WTC11 (cell line): Measurements from ENCODE around the gene KAZN. TPM values are rescaled to one million over a fixed set of nuclear protein-coding genes. Genes with fewer than 3 reads are reported as not detected.
A peak's percentile ranks its signal among the peaks of the same experiment; 100 is the strongest.

Experiments
- ATAC-seq: fragments of 200-7000 bp; cut with Tn5 transposase; 2 replicates; pipeline ENCODE4 v1.10.0; 2021; ENCODE audit warnings: mild to moderate bottlenecking, moderate library complexity
- CTCF ChIA-PET: fragments of 300-600 bp; sonication (Branson Sonifier 250); formaldehyde crosslinking; loops from one replicate; lab custom pipeline; 2021; ENCODE audit warnings: antibody characterized with exemption; lab: Charles Lee
- POLR2A ChIA-PET: fragments of 350-600 bp; sonication (Branson Sonifier 250); formaldehyde crosslinking; loops from one replicate; lab custom pipeline; 2021; ENCODE audit warnings: antibody characterized with exemption; lab: Charles Lee
- DNase-seq: peaks from one replicate; pipeline ENCODE4 v3.0.0; 2021; ENCODE audit warnings: low spot score
- H3K27ac Mint-ChIP-seq: 2 replicates; pipeline ENCODE4 v1.8.0; 2021; ENCODE audit warnings: mixed read lengths
- H3K27me3 Mint-ChIP-seq: 2 replicates; pipeline ENCODE4 v1.8.0; 2021; ENCODE audit warnings: low read depth, mild to moderate bottlenecking, moderate library complexity, mixed read lengths
- H3K36me3 Mint-ChIP-seq: 2 replicates; pipeline ENCODE4 v1.8.0; 2021; ENCODE audit warnings: mixed read lengths
- H3K4me1 Mint-ChIP-seq: 2 replicates; pipeline ENCODE4 v1.8.0; 2022; ENCODE audit warnings: mixed read lengths
- H3K4me3 Mint-ChIP-seq: 2 replicates; pipeline ENCODE4 v1.8.0; 2021; ENCODE audit warnings: mild to moderate bottlenecking, moderate library complexity, mixed read lengths
- H3K9me3 Mint-ChIP-seq: 2 replicates; pipeline ENCODE4 v1.8.0; 2021; ENCODE audit warnings: mixed read lengths
- AFF4 ChIP-seq: sonication (generic); formaldehyde crosslinking; IDR thresholded peaks from 2 replicates; pipeline ENCODE4 v1.8.1; 2023; ENCODE audit warnings: mild to moderate bottlenecking, missing genetic modification reagents, borderline replicate concordance
- ATF2 ChIP-seq: sonication (generic); formaldehyde crosslinking; IDR thresholded peaks from 2 replicates; pipeline ENCODE4 v1.8.1; 2022; ENCODE audit warnings: low read depth, missing genetic modification reagents, borderline replicate concordance
- ATF6 ChIP-seq: sonication (generic); formaldehyde crosslinking; IDR thresholded peaks from 2 replicates; pipeline ENCODE4 v1.8.1; 2023; ENCODE audit warnings: mild to moderate bottlenecking, missing genetic modification reagents
- ERG ChIP-seq: fragments of 250-450 bp; sonication (Bioruptor Pico); IDR thresholded peaks from 2 replicates; pipeline ENCODE4 v1.8.0; 2021; ENCODE audit warnings: mild to moderate bottlenecking
- ESRRA ChIP-seq: sonication (generic); formaldehyde crosslinking; IDR thresholded peaks from 2 replicates; pipeline ENCODE4 v1.8.1; 2022; ENCODE audit warnings: mild to moderate bottlenecking, missing genetic modification reagents, borderline replicate concordance
- FOXP4 ChIP-seq: sonication (generic); formaldehyde crosslinking; IDR thresholded peaks from 2 replicates; pipeline ENCODE4 v1.8.0; 2022; ENCODE audit warnings: mild to moderate bottlenecking, missing genetic modification reagents
- JAZF1 ChIP-seq: fragments of 250-450 bp; sonication (Bioruptor Pico); IDR thresholded peaks from 2 replicates; pipeline ENCODE4 v1.9.0; 2021; ENCODE audit warnings: moderate library complexity, mild to moderate bottlenecking, inconsistent platforms
- MYBL2 ChIP-seq: sonication (generic); formaldehyde crosslinking; IDR thresholded peaks from 2 replicates; pipeline ENCODE4 v1.8.1; 2023; ENCODE audit warnings: mild to moderate bottlenecking, moderate library complexity, missing genetic modification reagents
- NFATC4 ChIP-seq: fragments of 250-450 bp; sonication (Bioruptor Pico); IDR thresholded peaks from 2 replicates; pipeline ENCODE4 v1.9.0; 2021; ENCODE audit warnings: mild to moderate bottlenecking
- NFE2L1 ChIP-seq: sonication (generic); formaldehyde crosslinking; IDR thresholded peaks from 2 replicates; pipeline ENCODE4 v1.8.1; 2023; ENCODE audit warnings: missing genetic modification reagents
- RORB ChIP-seq: fragments of 250-450 bp; sonication (Bioruptor Pico); IDR thresholded peaks from 2 replicates; pipeline ENCODE4 v1.9.0; 2021; ENCODE audit warnings: mild to moderate bottlenecking
- SP1 ChIP-seq: sonication (generic); formaldehyde crosslinking; conservative IDR thresholded peaks from 2 replicates; pipeline ENCODE4 v1.8.1; 2022; ENCODE audit warnings: missing genetic modification reagents
- TCF7 ChIP-seq: sonication (generic); formaldehyde crosslinking; IDR thresholded peaks from 2 replicates; pipeline ENCODE4 v1.8.0; 2022; ENCODE audit warnings: mild to moderate bottlenecking, low read depth, missing genetic modification reagents, moderate library complexity
- ZBTB43 ChIP-seq: sonication (generic); formaldehyde crosslinking; IDR thresholded peaks from 2 replicates; pipeline ENCODE4 v1.8.1; 2023; ENCODE audit warnings: mild to moderate bottlenecking, missing genetic modification reagents
- ZNF138 ChIP-seq: sonication (generic); formaldehyde crosslinking; conservative IDR thresholded peaks from 2 replicates; pipeline ENCODE4 v1.8.1; 2022; ENCODE audit warnings: mild to moderate bottlenecking, moderate library complexity, missing genetic modification reagents
- ZNF396 ChIP-seq: fragments of 250-450 bp; sonication (Bioruptor Pico); IDR thresholded peaks from 2 replicates; pipeline ENCODE4 v1.8.0; 2021; ENCODE audit warnings: mild to moderate bottlenecking, moderate library complexity, borderline replicate concordance
- total RNA-seq: library from RNA; stranded (reverse); gene quantifications from 3 replicates; pipeline ENCODE4 v1.2.3, GENCODE V29; 2021

Gene KAZN
- total RNA-seq, 1 experiment from 2014 or later = 19.9 TPM

GRCh38 chr1:15051882-15052528 is 453.5 kb downstream of the KAZN start:
- POLR2A ChIA-PET = interaction anchor here (0.6 kb wide), 1 partner anchor 794 kb away, joined by 3 read pairs; no protein-coding TSS in a partner anchor
- TF ChIP-seq TCF7 (CRISPR knock-in tag) = no peak
- no peak for TF ChIP-seq AFF4
- no peak for TF ChIP-seq NFE2L1 (CRISPR knock-in tag)
- no peak for TF ChIP-seq JAZF1 (CRISPR knock-in tag)
- TF ChIP-seq ZBTB43 (CRISPR knock-in tag) = no peak
- TF ChIP-seq ERG = no peak
- no peak for TF ChIP-seq ESRRA (CRISPR knock-in tag)
- TF ChIP-seq ATF6 (CRISPR knock-in tag) = no peak
- no peak for TF ChIP-seq FOXP4
- TF ChIP-seq ZNF396 (CRISPR knock-in tag) = no peak
- TF ChIP-seq ZNF138 (CRISPR knock-in tag) = no peak
- H3K4me1 Mint-ChIP-seq = peaks cover 18% of the 10 kb centered on the region
- DNase-seq (no peak), ATAC-seq (no peak)
- no peaks in the 10 kb centered on the region for H3K36me3 Mint-ChIP-seq
- H3K9me3 Mint-ChIP-seq = no peaks in the 10 kb centered on the region
- no peak overlapping the region for H3K4me3 Mint-ChIP-seq
- H3K27ac Mint-ChIP-seq = no peak overlapping the region
- H3K27me3 Mint-ChIP-seq = no peaks in the 10 kb centered on the region
- CTCF ChIA-PET = interaction anchor here (1.1 kb wide), 1 partner anchor 273 kb away, joined by 3 read pairs; no protein-coding TSS in a partner anchor

- ChIA-PET POLR2A (no interaction called here), CTCF (interaction anchor here (0.5 to 4.0 kb wide), 5 partner anchors 12 to 58 kb away, joined by 3 to 18 read pairs (median 4); no protein-coding TSS in a partner anchor)
- Mint-ChIP-seq H3K4me3 (no peak overlapping the region), H3K36me3 (no peaks in the 10 kb centered on the region), H3K27me3 (no peaks in the 10 kb centered on the region), H3K9me3 (no peaks in the 10 kb centered on the region), H3K4me1 (peaks cover 18% of the 10 kb centered on the region), H3K27ac (peak overlapping the region; percentile 57; the same call in 1 of the 2 replicates)
- no peak for DNase-seq
- ATAC-seq = peak; percentile 83
- TF ChIP-seq RORB (no peak), ERG (no peak), MYBL2 (CRISPR knock-in tag) (no peak), ATF2 (CRISPR knock-in tag) (no peak), NFATC4 (CRISPR knock-in tag) (no peak), SP1 (CRISPR knock-in tag) (no peak)
These were observed 454.7 kb downstream of the KAZN start for GRCh38 chr1:15053153-15053552.
